GM13977 (cell line): ENCODE results near the gene TSPAN9.

Experiments
- DNase-seq: peaks from one replicate; pipeline ENCODE4 v3.0.0; 2012; ENCODE audit warnings: low spot score
- in situ Hi-C: fragments of 300-500 bp; cut with MboI; formaldehyde crosslinking; loops from one replicate; pipeline ENCODE4 v1.12.0; 2022; ENCODE audit warnings: low sequenced_read_pairs, low pct_unique_long_range_greater_than_20kb, mixed read lengths, inconsistent platforms; ENCODE audit not compliant: unreplicated experiment
- TF ChIP-seq, protein P1 (sequence below): IDR thresholded peaks from 2 replicates; pipeline ENCODE4 v1.5.1; 2012; ENCODE audit warnings: mild to moderate bottlenecking, control low read depth; ENCODE audit not compliant: insufficient read depth; ENCODE audit errors: extremely low read depth, missing control alignments

Gene TSPAN9

DNA sequence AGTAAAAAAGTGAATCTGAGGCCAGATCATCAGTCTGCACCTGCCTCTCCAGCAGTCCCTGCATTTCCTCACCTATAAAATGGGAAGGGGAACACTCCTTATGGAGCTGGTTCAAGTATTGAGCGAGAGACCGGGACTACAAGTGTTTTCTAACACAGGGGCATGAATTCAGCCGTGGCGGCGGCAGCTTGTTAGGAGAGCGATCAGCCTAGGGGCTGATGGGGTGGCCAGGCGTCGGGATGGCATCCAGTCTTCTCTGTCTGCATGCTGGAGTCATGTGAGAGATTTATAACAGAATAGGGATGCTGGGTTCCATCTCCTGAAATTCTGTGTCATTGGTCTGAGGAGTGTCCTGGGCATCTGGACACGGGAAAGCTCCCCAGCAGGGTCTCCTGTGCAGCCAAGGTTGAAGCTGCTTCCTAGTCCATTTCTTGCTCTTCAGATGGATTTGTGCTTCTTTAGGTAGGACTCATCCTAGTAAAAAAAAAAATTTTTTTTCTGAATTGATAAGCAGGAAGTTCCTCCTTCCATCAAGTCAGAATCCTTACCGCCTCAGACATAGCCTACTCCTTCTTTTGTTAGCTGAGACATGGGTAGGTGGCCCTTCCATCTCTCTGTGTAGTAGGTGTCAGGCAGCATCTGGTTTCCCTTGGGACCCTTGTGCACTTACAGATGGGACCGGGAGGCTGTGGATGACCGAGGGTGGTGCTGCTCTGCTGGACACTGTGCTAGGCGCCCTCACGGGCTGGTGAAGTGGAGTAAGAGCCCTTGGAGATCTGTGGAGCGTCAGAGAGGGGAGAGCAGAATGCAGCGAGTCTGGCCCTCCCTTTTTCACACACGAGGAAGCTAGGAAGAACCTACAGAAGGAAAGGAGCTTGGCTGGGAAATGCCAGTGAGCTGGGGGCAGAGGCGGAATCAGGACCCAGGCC is 146.7 kb downstream of the TSPAN9 start:
- TF ChIP-seq, protein P1, sequence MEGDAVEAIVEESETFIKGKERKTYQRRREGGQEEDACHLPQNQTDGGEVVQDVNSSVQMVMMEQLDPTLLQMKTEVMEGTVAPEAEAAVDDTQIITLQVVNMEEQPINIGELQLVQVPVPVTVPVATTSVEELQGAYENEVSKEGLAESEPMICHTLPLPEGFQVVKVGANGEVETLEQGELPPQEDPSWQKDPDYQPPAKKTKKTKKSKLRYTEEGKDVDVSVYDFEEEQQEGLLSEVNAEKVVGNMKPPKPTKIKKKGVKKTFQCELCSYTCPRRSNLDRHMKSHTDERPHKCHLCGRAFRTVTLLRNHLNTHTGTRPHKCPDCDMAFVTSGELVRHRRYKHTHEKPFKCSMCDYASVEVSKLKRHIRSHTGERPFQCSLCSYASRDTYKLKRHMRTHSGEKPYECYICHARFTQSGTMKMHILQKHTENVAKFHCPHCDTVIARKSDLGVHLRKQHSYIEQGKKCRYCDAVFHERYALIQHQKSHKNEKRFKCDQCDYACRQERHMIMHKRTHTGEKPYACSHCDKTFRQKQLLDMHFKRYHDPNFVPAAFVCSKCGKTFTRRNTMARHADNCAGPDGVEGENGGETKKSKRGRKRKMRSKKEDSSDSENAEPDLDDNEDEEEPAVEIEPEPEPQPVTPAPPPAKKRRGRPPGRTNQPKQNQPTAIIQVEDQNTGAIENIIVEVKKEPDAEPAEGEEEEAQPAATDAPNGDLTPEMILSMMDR: no peak
- in situ Hi-C loops: no loop called here
- no peak for DNase-seq

DNA sequence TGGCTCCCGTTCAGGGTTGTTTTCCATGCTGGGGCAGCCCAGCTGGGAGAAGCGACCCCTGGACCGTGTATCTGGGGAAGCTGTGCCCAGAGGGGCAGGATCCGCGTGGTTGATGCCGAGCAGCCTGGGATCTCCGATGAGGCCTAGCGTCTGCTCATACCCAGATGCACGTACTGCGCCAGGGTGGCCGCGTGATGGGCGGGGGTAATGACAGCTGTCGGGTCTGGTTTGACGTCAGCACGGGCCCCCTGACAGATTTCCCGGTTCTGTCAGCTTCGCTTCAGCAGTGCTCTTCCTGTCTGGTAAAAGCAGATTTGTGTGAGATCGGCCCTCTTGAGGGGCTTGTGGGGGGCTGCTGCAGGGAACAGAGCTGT is 147.3 kb downstream of the TSPAN9 start:
- in situ Hi-C loops: no loop called here
- TF ChIP-seq, protein P1: no peak
- no peak for DNase-seq

DNA sequence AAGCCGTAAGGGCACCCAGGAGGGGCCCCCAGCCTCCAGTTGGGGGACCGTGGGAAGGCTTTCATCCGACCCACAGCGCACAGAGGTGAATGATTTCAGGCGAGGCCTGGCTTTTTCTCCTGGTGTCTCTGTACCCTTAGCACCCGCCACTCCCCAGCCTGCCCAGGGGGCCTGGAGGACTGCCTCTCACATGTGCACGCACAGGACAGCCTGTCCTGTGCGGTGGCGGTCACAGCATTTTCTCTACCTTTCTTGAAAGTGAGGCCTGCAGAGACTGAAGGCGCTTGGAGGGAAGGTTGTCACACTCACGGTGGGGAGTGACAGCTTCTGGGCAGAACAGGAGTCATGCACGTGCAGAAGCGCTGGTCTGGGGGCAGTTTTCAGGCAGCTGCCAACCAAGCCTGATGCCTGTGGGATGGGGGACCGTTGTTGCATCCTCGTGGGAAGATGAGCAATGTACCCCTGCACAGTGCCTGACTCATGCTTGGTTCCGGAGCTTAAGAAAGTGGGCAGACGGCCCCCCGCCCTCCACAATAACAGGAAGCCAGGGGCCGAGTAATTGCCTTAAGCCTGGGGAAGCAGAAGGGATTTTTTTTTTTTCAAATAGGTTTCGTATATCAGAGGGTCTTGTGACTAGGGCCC is 148.1 kb downstream of the TSPAN9 start:
- no peak for DNase-seq
- in situ Hi-C loops: no loop called here
- TF ChIP-seq, protein P1: no peak

DNA sequence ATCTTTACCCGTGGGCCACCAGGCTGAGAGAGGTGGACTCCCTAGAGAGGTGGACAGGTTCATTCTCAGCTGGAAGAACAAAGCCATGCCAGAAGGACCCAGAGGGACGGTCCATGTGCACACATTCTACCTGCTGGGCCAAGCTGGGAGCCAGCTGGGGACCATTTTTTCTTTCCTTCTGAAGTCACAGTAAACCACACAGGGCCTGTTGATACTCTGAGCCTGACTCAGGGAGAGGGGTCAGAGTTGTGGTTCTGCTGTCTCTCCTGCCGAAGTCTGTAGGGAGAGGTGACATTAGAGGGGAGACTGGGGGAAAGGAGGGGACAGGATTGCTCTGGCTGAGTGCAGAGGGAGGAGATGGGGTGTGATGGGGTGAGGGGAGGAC is 148.6 kb downstream of the TSPAN9 start:
- in situ Hi-C loops: no loop called here
- DNase-seq: no peak
- TF ChIP-seq, protein P1: no peak

DNA sequence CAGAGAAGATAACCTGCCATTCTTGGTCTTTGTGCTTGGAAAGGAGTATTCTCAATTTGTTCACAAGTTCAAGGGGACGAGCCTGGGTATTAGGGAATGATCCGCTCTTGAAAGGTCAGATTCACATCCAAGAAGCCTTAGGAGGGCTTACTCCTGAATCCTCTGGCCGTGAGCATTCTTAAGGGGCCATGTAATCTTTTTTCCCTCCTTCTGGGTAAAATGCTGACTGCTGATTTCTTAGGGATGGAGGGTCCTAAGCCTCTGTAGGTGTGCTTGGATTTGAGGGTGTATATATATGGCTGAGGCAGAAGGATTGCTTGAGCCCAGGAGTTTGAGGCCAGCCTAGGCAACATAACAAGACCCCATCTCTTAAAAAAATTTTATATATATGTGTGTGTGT is 149.1 kb downstream of the TSPAN9 start:
- in situ Hi-C loops: no loop called here
- TF ChIP-seq, protein P1: no peak
- no peak for DNase-seq

DNA sequence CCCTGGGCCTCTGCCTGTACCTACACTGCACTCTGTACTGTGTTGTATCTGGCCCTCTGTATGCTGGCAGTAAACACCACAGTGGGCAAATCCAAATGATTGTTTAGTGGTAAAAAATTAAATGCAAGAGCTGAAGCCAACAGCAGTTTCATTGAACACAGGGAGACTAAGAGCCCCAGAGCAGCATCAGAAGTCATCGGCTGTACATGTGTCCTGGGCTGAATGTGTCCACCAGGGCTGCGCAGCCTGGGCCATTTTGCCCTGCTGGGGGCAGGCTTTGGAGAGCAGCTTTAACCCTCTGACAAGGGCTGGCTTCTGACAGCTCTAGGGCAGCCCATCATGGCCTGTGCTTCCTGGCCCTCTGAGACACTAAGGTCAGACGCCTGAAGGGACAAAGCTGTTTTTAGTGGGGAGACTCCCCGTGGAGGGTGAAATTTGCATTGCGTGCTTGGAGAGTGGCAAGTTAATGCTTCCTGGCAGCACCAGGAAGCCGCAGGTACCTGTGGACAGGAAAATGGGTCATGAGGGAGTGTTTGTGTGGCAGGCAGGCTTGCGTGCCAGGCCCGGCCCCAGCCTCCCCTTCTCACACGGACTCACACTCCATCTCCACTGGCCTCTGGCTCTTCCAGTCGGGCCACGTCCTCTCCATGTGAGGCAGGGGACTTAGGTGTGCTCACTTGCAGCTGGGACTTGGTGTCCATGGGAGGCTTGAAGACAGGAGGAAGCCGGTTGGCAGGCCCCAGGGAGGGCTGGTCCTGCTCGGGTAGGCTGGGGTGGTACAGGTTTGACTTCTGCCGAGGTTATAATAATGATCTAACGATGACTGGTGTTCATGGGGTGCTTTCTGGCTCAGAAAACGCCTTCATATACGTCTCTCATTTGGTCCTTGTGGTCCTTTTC is 150.1 kb downstream of the TSPAN9 start:
- in situ Hi-C loops: no loop called here
- TF ChIP-seq, protein P1: no peak
- DNase-seq: no peak
